Naive thymus-derived CD4-positive, alpha-beta T cell (primary cell): ENCODE measurements around the gene DMXL1. TPM values are rescaled to one million over a fixed set of nuclear protein-coding genes. Genes with fewer than 3 reads are reported as not detected.
"Not testable (repeated sequence)": the region's sequence is repeated elsewhere in the genome, so short reads cannot be mapped to it uniquely, and the experiment has no call there.

Experiments
- ATAC-seq: fragments of 150-1000 bp; cut with Tn5 transposase; 2 replicates; pipeline ENCODE4 v1.10.0; 2021; ENCODE audit warnings: mild to moderate bottlenecking, moderate library complexity
- CTCF ChIA-PET: fragments of 350-600 bp; sonication (Branson Sonifier 250); formaldehyde crosslinking; loops from one replicate; lab custom pipeline; 2021; ENCODE audit warnings: antibody characterized with exemption; lab: Charles Lee
- POLR2A ChIA-PET: fragments of 350-600 bp; sonication (Branson Sonifier 250); formaldehyde crosslinking; loops from one replicate; lab custom pipeline; 2021; ENCODE audit warnings: antibody characterized with exemption, inconsistent platforms; lab: Charles Lee
- DNase-seq, 9 donors: peaks; one replicate each; pipeline versions ENCODE4 v3.0.0 to v3.0.0-alpha.2; 2020 to 2022; ENCODE audit warnings: mixed read lengths in 1 of 9
- H3K27ac ChIP-seq: one replicate; pipeline ENCODE4 v1.7.0; 2013; ENCODE audit warnings: mild to moderate bottlenecking, low read depth, low read length, moderate library complexity
- H3K27me3 ChIP-seq, 2 donors: one replicate each; pipeline ENCODE4 v1.7.0; 2013; ENCODE audit warnings: low read length in 2 of 2, mild to moderate bottlenecking in 2 of 2, moderate library complexity in 2 of 2; ENCODE audit not compliant: control insufficient read depth in 2 of 2, insufficient read depth in 2 of 2
- H3K36me3 ChIP-seq, 3 experiments: 1 replicate in 2 of 3; 2 replicates in 1 of 3; pipeline ENCODE4 v1.7.0; 2013; ENCODE audit warnings: low read length in 3 of 3, mild to moderate bottlenecking in 3 of 3, moderate library complexity in 1 of 3; ENCODE audit not compliant: insufficient read depth in 3 of 3, control insufficient read depth in 2 of 3
- H3K4me1 ChIP-seq, 2 donors: one replicate each; pipeline ENCODE4 v1.7.0; 2013; ENCODE audit warnings: low read length in 2 of 2, mild to moderate bottlenecking in 2 of 2, moderate library complexity in 1 of 2; ENCODE audit not compliant: control insufficient read depth in 2 of 2, insufficient read depth in 2 of 2
- H3K4me3 ChIP-seq: 2 replicates; pipeline ENCODE4 v1.7.0; 2013; ENCODE audit warnings: mild to moderate bottlenecking, low read length
- H3K9me3 ChIP-seq, 3 experiments: 1 replicate in 2 of 3; 2 replicates in 1 of 3; pipeline ENCODE4 v1.7.0; 2013; ENCODE audit warnings: low read length in 3 of 3; ENCODE audit not compliant: control insufficient read depth in 2 of 3
- H3K27ac Mint-ChIP-seq, 9 donors: one replicate each; pipeline ENCODE4 v1.8.0; 2020 to 2022; ENCODE audit warnings: mixed read lengths in 9 of 9, mild to moderate bottlenecking in 8 of 9, moderate library complexity in 5 of 9, inconsistent platforms in 2 of 9
- H3K27me3 Mint-ChIP-seq, 5 donors: one replicate each; pipeline ENCODE4 v1.8.0; 2021 to 2022; ENCODE audit warnings: mixed read lengths in 5 of 5, mild to moderate bottlenecking in 1 of 5
- H3K36me3 Mint-ChIP-seq, 5 donors: one replicate each; pipeline ENCODE4 v1.8.0; 2020 to 2022; ENCODE audit warnings: mixed read lengths in 5 of 5, mild to moderate bottlenecking in 3 of 5, inconsistent platforms in 1 of 5
- H3K4me1 Mint-ChIP-seq, 7 donors: one replicate each; pipeline ENCODE4 v1.8.0; 2020 to 2022; ENCODE audit warnings: mixed read lengths in 7 of 7, mild to moderate bottlenecking in 3 of 7, inconsistent platforms in 1 of 7
- H3K4me3 Mint-ChIP-seq, 10 donors: one replicate each; pipeline ENCODE4 v1.8.0; 2020 to 2022; ENCODE audit warnings: mild to moderate bottlenecking in 10 of 10, mixed read lengths in 10 of 10, moderate library complexity in 6 of 10, inconsistent platforms in 2 of 10
- H3K9me3 Mint-ChIP-seq, 11 donors: one replicate each; pipeline ENCODE4 v1.8.0; 2020 to 2022; ENCODE audit warnings: mixed read lengths in 11 of 11, mild to moderate bottlenecking in 4 of 11, inconsistent platforms in 1 of 11, moderate library complexity in 1 of 11
- intact Hi-C, 2 donors: fragments of 100-400 bp; cut with micrococcal nuclease; formaldehyde crosslinking; loops; one replicate each; pipeline ENCODE4 v1.15.1; 2023
- polyA plus RNA-seq, 2 donors: library from polyadenylated mRNA; unstranded; fragments of 300-500 nt; fragmentation: Illumina TruSeq; gene quantifications; one replicate each; pipeline ENCODE4 v1.2.3, GENCODE V29; 2021
- total RNA-seq, 6 experiments: library from RNA in 5 of 6; stranded (reverse) in 5 of 6; gene quantifications; 1 replicate in 5 of 6; 2 replicates in 1 of 6; pipeline ENCODE4 v1.2.3 and lab custom pipeline; 2021 to 2026

The DMXL1 gene
- total and polyA plus RNA-seq, 7 experiments from 2014 or later, result 16.5 to 40.8 (median 32.0) TPM

DNA sequence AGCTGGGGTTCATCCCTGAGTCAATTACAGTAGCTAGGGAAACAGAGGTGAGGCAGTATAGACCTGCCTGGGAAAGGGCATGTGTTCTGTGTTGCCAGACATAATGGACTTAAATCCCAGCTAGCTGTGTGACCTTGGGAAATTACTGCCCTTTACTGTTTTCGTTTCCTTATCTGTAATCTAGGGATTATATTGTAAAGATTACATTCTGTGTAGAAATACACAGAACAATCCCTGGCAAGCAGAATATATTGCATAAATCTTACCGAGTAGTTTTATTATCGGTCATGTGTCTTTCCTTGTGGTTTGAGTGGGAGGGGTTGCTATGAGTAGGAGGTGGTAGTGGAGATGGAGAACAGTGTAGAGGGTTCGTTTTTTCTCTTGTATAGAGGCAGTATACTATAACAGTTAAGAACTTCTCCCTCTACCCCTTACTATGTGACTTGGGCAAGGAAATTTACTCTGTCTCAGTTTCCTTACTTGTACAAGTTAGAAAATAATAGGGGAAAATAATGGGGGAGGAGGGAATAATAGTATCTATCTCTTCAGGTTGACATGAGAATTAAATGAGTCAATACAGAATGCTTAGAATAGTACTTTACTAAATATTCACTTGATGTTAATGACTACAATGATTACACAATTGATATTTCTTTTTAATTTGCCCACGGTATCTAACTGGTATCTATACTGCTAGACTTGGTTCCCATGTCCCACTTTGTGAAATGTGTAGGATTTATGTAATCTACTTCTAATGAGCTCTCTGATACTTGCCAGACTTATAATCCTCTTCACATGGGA, 7.1 kb upstream of the DMXL1 start:
- no peaks in the 10 kb centered on the region for H3K4me1 ChIP-seq
- H3K36me3 ChIP-seq, result no peaks in the 10 kb centered on the region
- Mint-ChIP-seq H3K27me3 (peaks cover 0 to 1% (median 0%) of the 10 kb centered on the region in 5 donors), H3K36me3 (peaks cover 0 to 1% (median 0%) of the 10 kb centered on the region in 5 donors), H3K27ac (peak overlapping the region in 3 of 9 donors; percentile 2 to 48 (median 25)), H3K9me3 (no peaks in the 10 kb centered on the region), H3K4me3 (no peak overlapping the region), H3K4me1 (peaks cover 0 to 13% (median 10%) of the 10 kb centered on the region in 7 donors)
- DNase-seq (peak in 1 of 9 donors; percentile 29), ATAC-seq (peak; percentile 63)
- intact Hi-C loops, result no loop called here
- CTCF ChIA-PET, result interaction anchor here (1.2 kb wide), 1 partner anchor 20 kb away, joined by 3 read pairs; no protein-coding TSS in a partner anchor
- H3K27ac ChIP-seq, result no peak overlapping the region
- POLR2A ChIA-PET, result no interaction called here
- H3K9me3 ChIP-seq, result no peaks in the 10 kb centered on the region
- H3K4me3 ChIP-seq, result no peak overlapping the region
- no peaks in the 10 kb centered on the region for H3K27me3 ChIP-seq

DNA sequence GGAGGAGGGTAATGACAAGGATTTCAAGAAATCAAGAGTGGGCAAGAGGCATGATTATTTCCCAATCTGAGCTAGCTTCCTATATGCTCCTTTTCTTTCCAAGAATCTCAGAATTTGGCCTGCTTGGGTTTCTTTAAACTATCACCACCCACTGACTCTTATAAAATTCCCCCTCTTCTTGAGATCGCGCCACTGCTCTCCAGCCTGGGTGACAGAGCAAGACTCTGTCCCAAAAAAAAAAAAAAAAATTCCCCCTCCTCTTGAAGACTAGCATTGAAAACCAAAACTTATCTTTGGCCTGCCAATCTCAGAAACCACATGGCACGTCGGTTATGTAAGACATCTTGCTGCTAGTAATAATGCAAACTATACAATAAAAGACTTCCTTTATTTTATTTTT, 3.4 kb upstream of the DMXL1 start:
- Histone ChIP-seq H3K4me1 (peaks cover 5 to 14% of the 10 kb centered on the region in 2 donors), H3K27ac (no peak overlapping the region), H3K9me3 (no peaks in the 10 kb centered on the region), H3K36me3 (no peaks in the 10 kb centered on the region), H3K4me3 (no peak overlapping the region), H3K27me3 (no peaks in the 10 kb centered on the region)
- H3K4me3 Mint-ChIP-seq, result no peak overlapping the region
- CTCF ChIA-PET, result no interaction called here
- peaks cover 5 to 26% (median 20%) of the 10 kb centered on the region in 7 donors for H3K4me1 Mint-ChIP-seq
- POLR2A ChIA-PET, result no interaction called here
- DNase-seq (no peak), ATAC-seq (no peak)
- peaks cover 0 to 2% (median 0%) of the 10 kb centered on the region in 5 donors for H3K27me3 Mint-ChIP-seq
- H3K9me3 Mint-ChIP-seq, result peaks cover 0 to 4% (median 0%) of the 10 kb centered on the region in 11 donors
- H3K36me3 Mint-ChIP-seq, result no peaks in the 10 kb centered on the region
- H3K27ac Mint-ChIP-seq, result no peak overlapping the region
- intact Hi-C loops, result no loop called here

DNA sequence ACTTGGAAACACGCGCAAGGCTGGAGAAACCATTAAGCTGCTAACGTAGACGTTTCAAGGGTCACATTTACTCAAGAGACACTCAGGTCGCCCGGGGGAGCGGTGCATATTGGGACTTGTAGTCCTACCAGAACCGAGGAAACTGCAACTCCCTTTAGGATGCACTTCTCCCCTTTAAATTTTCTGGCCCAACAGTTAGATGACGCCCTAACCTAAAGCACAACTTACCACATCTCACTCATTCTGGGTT, 384 bp upstream of the DMXL1 start:
- Histone ChIP-seq H3K9me3 (no peaks in the 10 kb centered on the region), H3K27ac (peak overlapping the region; percentile 93), H3K36me3 (no peaks in the 10 kb centered on the region), H3K4me1 (peaks cover 17 to 24% of the 10 kb centered on the region in 2 donors), H3K4me3 (peak overlapping the region; percentile 63), H3K27me3 (no peaks in the 10 kb centered on the region)
- Mint-ChIP-seq H3K4me3 (peak overlapping the region; percentile 90 to 100 (median 98)), H3K27me3 (peaks cover 0 to 2% (median 0%) of the 10 kb centered on the region in 5 donors), H3K36me3 (peaks cover 0 to 8% (median 6%) of the 10 kb centered on the region in 5 donors), H3K4me1 (peaks cover 19 to 40% (median 35%) of the 10 kb centered on the region in 7 donors), H3K9me3 (peaks cover 0 to 4% (median 0%) of the 10 kb centered on the region in 11 donors), H3K27ac (peak overlapping the region; percentile 96 to 100 (median 99))
- ChIA-PET CTCF (interaction anchor here (0.6 to 1.7 kb wide), 8 partner anchors 47 to 364 kb away, joined by 3 to 6 read pairs (median 3); no protein-coding TSS in a partner anchor), POLR2A (interaction anchor here (0.6 to 2.7 kb wide), 25 partner anchors 9 to 381 kb away, joined by 3 to 10 read pairs (median 4); partner anchors contain the start of gene DTWD2)
- intact Hi-C loops, result loop anchor here (1.0 to 5.0 kb wide), 14 partner anchors 9 to 382 kb away; partner anchors contain the start of genes DTWD2 (in 2 of the 2), HSD17B4 (in 2 of the 2) and TNFAIP8 (in 1 of the 2)
- DNase-seq (no peak), ATAC-seq (peak; percentile 70)

DNA sequence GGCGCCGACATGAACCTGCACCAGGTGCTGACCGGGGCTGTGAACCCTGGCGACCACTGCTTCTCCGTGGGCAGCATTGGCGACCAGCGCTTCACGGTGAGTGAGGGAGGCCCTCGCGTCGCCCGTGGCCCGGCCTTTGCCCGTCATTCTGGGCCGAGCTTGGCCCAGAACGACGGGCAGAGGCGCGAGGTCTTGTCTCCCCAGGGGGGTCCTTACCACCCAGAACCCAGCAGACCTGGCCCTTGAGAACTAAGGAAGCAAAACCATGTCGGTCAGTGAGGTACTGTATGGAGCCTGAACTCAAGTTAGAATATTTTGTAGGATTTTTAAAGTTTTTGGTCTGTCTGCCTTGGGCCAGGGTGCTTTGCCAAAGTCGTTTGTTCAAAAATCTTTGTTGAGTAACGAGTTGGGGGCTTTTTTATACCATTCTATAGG, 691 bp downstream of the DMXL1 start:
- peaks cover 0 to 8% (median 6%) of the 10 kb centered on the region in 5 donors for H3K36me3 Mint-ChIP-seq
- peaks cover 24 to 29% of the 10 kb centered on the region in 2 donors for H3K4me1 ChIP-seq
- ATAC-seq, result no peak

DNA sequence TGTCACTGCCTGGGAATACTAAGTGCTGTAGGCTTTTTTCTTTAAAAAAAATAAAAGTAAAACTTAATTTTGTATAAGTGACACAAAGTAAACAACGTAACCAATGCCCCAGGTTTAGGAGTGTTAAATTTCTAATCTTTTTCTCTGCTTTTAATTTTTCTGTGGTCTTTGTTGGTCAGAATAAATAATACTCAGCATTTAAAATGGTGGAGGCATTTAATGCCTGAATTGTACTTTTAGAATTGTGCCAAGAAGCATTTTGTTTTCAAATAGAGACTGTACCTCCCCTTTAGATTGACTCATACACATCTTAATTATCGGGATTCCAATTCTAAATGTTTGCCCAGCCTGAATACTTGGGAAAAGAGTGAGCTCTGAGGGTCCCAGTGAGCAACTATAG, 1.6 kb downstream of the DMXL1 start:
- Histone ChIP-seq H3K4me1 (peaks cover 24 to 29% of the 10 kb centered on the region in 2 donors), H3K4me3 (no peak overlapping the region), H3K27ac (peak overlapping the region; percentile 93), H3K27me3 (no peaks in the 10 kb centered on the region), H3K9me3 (no peaks in the 10 kb centered on the region), H3K36me3 (no peaks in the 10 kb centered on the region)
- ChIA-PET POLR2A (no interaction called here), CTCF (no interaction called here)
- intact Hi-C loops, result loop anchor here in 1 of 2 donors (5.0 kb wide), 2 partner anchors 285 to 325 kb away; partner anchors contain the start of gene TNFAIP8
- no peak for ATAC-seq
- no peak for DNase-seq
- Mint-ChIP-seq H3K9me3 (peaks cover 0 to 4% (median 0%) of the 10 kb centered on the region in 11 donors), H3K4me3 (peak overlapping the region; percentile 36 to 99 (median 68)), H3K36me3 (peaks cover 0 to 8% (median 6%) of the 10 kb centered on the region in 5 donors), H3K4me1 (peaks cover 28 to 55% (median 43%) of the 10 kb centered on the region in 7 donors), H3K27ac (peak overlapping the region in 4 of 9 donors; percentile 47 to 60 (median 58)), H3K27me3 (peaks cover 0 to 2% (median 0%) of the 10 kb centered on the region in 5 donors)

More for the DNA sequence above, 691 bp downstream of the DMXL1 start:
- POLR2A ChIA-PET, result interaction anchor here (0.6 to 2.7 kb wide), 19 partner anchors 8 to 380 kb away, joined by 3 to 10 read pairs (median 4); partner anchors contain the start of gene DTWD2
- peaks cover 28 to 49% (median 43%) of the 10 kb centered on the region in 7 donors for H3K4me1 Mint-ChIP-seq
- no peaks in the 10 kb centered on the region for H3K27me3 ChIP-seq
- no peaks in the 10 kb centered on the region for H3K36me3 ChIP-seq
- peaks cover 0 to 4% (median 0%) of the 10 kb centered on the region in 11 donors for H3K9me3 Mint-ChIP-seq
- CTCF ChIA-PET, result interaction anchor here (0.6 to 1.7 kb wide), 6 partner anchors 48 to 363 kb away, joined by 3 to 6 read pairs (median 4); no protein-coding TSS in a partner anchor
- peak overlapping the region; percentile 90 to 100 (median 98) for H3K4me3 Mint-ChIP-seq
- H3K27ac Mint-ChIP-seq, result peak overlapping the region; percentile 92 to 100 (median 99)
- H3K27me3 Mint-ChIP-seq, result peaks cover 0 to 2% (median 0%) of the 10 kb centered on the region in 5 donors
- DNase-seq, result peak in 1 of 9 donors; percentile 7
- H3K4me3 ChIP-seq, result peak overlapping the region; percentile 63
- intact Hi-C loops, result loop anchor here (1.0 to 5.0 kb wide), 6 partner anchors 8 to 326 kb away; partner anchors contain the start of gene TNFAIP8 (in 1 of the 2)
- no peaks in the 10 kb centered on the region for H3K9me3 ChIP-seq
- peak overlapping the region; percentile 93 for H3K27ac ChIP-seq

DNA sequence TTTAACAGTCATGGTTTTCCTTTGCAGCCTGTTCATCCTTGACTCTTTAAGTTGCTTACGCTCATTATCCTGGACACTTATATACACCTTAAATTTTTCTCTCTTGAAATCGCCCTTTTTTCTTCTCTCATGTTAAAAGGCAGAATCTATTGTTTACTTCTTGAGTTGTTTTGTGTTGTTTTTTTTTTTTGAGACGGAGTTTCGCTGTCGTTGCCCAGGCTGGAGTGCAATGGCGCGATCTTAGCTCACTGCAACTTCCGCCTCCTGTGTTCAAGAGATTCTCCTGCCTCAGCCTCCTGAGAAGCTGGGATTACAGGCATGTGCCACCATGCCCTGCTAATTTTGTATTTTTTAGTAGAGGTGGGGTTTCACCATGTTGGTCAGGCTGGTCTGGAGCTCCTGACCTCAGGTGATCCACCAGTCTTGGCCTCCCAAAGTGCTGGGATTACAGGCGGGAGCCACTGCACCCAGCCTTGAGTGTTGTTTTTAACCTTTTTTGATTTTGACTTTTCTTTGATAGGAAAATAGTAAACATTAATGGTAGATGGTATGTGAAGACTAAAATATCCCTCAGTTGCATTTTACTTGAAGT, 3.0 kb downstream of the DMXL1 start:
- intact Hi-C loops, result loop anchor here in 1 of 2 donors (5.0 kb wide), 2 partner anchors 283 to 323 kb away; partner anchors contain the start of gene TNFAIP8
- not testable (repeated sequence) for H3K9me3 ChIP-seq, H3K27ac ChIP-seq, H3K36me3 ChIP-seq, H3K27me3 Mint-ChIP-seq, H3K27me3 ChIP-seq, H3K9me3 Mint-ChIP-seq, DNase-seq, H3K36me3 Mint-ChIP-seq, H3K4me3 ChIP-seq, ATAC-seq
- ChIA-PET CTCF (interaction anchor here (0.6 kb wide), 1 partner anchor 242 kb away, joined by 3 read pairs; no protein-coding TSS in a partner anchor), POLR2A (interaction anchor here (0.9 kb wide), 1 partner anchor 255 kb away, joined by 3 read pairs; no protein-coding TSS in a partner anchor)
- Mint-ChIP-seq H3K4me1 (peaks cover 28 to 65% (median 48%) of the 10 kb centered on the region in 7 donors), H3K4me3 (peak overlapping the region; percentile 22 to 99 (median 44)), H3K27ac (peak overlapping the region in 3 of 9 donors; percentile 10 to 57 (median 33))
- H3K4me1 ChIP-seq, result peaks cover 24 to 29% of the 10 kb centered on the region in 2 donors
